Endothelial cell of umbilical vein (primary cell): ENCODE data around the gene RNU5D-1. TPM values are rescaled to one million over a fixed set of nuclear protein-coding genes. Genes with fewer than 3 reads are reported as not detected.

ENCODE experiments used
- BruUV-seq: library from RNA; stranded (reverse); fragments of 400-500 nt; replicated peaks from 2 replicates; lab custom pipeline; 2021; lab: Mats Ljungman, UMichigan
- CTCF ChIA-PET: fragments of 300-600, 350-600 bp; sonication (Branson Sonifier 250); formaldehyde crosslinking; loops from one replicate; lab custom pipeline; 2021; ENCODE audit warnings: antibody characterized with exemption, inconsistent platforms; lab: Charles Lee
- POLR2A ChIA-PET: fragments of 300-600, 350-600 bp; sonication (Branson Sonifier 250); formaldehyde crosslinking; loops from one replicate; lab custom pipeline; 2021; ENCODE audit warnings: antibody characterized with exemption, inconsistent platforms; lab: Charles Lee
- DNase-seq: peaks from one replicate; pipeline ENCODE4 v3.0.0-alpha.2; 2011; ENCODE audit warnings: low read depth, low spot score
- FAIRE-seq: peaks from 2 replicates; lab custom pipeline; 2011; peaks lifted over from hg19 to GRCh38; lab: Jason Lieb, UNC
- H2AFZ ChIP-seq: 2 replicates; pipeline ENCODE4 v1.6.0; 2012; ENCODE audit warnings: low read depth, low read length, control low read depth, inconsistent platforms
- H3K27ac ChIP-seq: 2 replicates; pipeline ENCODE4 v1.5.1; 2011; ENCODE audit warnings: low read depth, mild to moderate bottlenecking, control low read depth, low read length, moderate library complexity; ENCODE audit not compliant: insufficient read depth
- H3K27me3 ChIP-seq, 2 experiments: 2 replicates each; pipeline versions ENCODE4 v1.6.0 to v1.6.1; 2011; ENCODE audit warnings: low read length in 2 of 2, mixed read lengths in 1 of 2; ENCODE audit not compliant: control insufficient read depth in 2 of 2, insufficient read depth in 2 of 2
- H3K36me3 ChIP-seq, 2 experiments: 2 replicates in 1 of 2; 3 replicates in 1 of 2; pipeline ENCODE4 v1.5.1; 2011; ENCODE audit warnings: low read length in 2 of 2, mild to moderate bottlenecking in 1 of 2, moderate library complexity in 1 of 2; ENCODE audit not compliant: control insufficient read depth in 2 of 2, insufficient read depth in 2 of 2; ENCODE audit errors: extremely low read depth in 1 of 2
- H3K4me1 ChIP-seq: 3 replicates; pipeline ENCODE4 v1.5.1; 2011; ENCODE audit warnings: mild to moderate bottlenecking, low read length; ENCODE audit not compliant: control insufficient read depth, insufficient read depth; ENCODE audit errors: extremely low read depth
- H3K4me2 ChIP-seq: 2 replicates; pipeline ENCODE4 v1.6.1; 2011; ENCODE audit warnings: low read length, control low read depth, mixed read lengths; ENCODE audit not compliant: insufficient read depth
- H3K4me3 ChIP-seq, 3 experiments: fragments of 200-600 bp in 1 of 3; sonication (generic), shearing (Covaris generic) in 1 of 3; replicated peaks in 1 of 3; 2 replicates each; pipeline ENCODE4 v1.5.1; 2011 to 2016; ENCODE audit warnings: control low read depth in 3 of 3, low read length in 3 of 3, mild to moderate bottlenecking in 2 of 3, inconsistent platforms in 1 of 3, low read depth in 1 of 3, moderate library complexity in 1 of 3; ENCODE audit not compliant: insufficient read depth in 1 of 3
- H3K79me2 ChIP-seq: 2 replicates; pipeline ENCODE4 v1.6.0; 2012; ENCODE audit warnings: low read length, inconsistent platforms; ENCODE audit not compliant: control insufficient read depth, insufficient read depth
- H3K9ac ChIP-seq: replicated peaks from 2 replicates; pipeline ENCODE3; 2011; ENCODE audit warnings: low read length, control low read depth; ENCODE audit not compliant: insufficient read depth; ENCODE audit errors: extremely low read depth
- H3K9me1 ChIP-seq: replicated peaks from 3 replicates; pipeline ENCODE4 v1.6.0; 2011; ENCODE audit warnings: mild to moderate bottlenecking, low read length; ENCODE audit not compliant: control insufficient read depth, insufficient read depth; ENCODE audit errors: extremely low read depth
- H3K9me3 ChIP-seq: replicated peaks from 2 replicates; pipeline ENCODE4 v1.5.1; 2012; ENCODE audit warnings: low read length, inconsistent platforms; ENCODE audit not compliant: control insufficient read depth, insufficient read depth
- H4K20me1 ChIP-seq: replicated peaks from 2 replicates; pipeline ENCODE3; 2011; ENCODE audit warnings: mild to moderate bottlenecking, low read length; ENCODE audit not compliant: control insufficient read depth, insufficient read depth; ENCODE audit errors: extremely low read depth
- EZH2 ChIP-seq: IDR thresholded peaks from 2 replicates; pipeline ENCODE4 v1.6.1; 2012; ENCODE audit warnings: borderline replicate concordance, low read depth, mild to moderate bottlenecking, moderate library complexity, low read length, inconsistent platforms; ENCODE audit not compliant: severe bottlenecking
- FOS ChIP-seq: IDR thresholded peaks from 2 replicates; pipeline ENCODE4 v1.6.1; 2011; ENCODE audit warnings: mild to moderate bottlenecking, low read length, moderate library complexity, borderline replicate concordance; ENCODE audit not compliant: insufficient read depth
- GATA2 ChIP-seq: IDR thresholded peaks from 2 replicates; pipeline ENCODE4 v1.7.0; 2011; ENCODE audit warnings: low read depth, mild to moderate bottlenecking, moderate library complexity, mixed read lengths, low read length; ENCODE audit not compliant: insufficient read length, insufficient read depth
- JUN ChIP-seq: IDR thresholded peaks from 2 replicates; pipeline ENCODE4 v1.6.1; 2011; ENCODE audit warnings: borderline replicate concordance, low read depth; ENCODE audit not compliant: insufficient read length, insufficient read depth
- MYC ChIP-seq: IDR thresholded peaks from one replicate; pipeline ENCODE4 v1.6.1; 2011; ENCODE audit warnings: mild to moderate bottlenecking, low read depth, low read length
- POLR2A ChIP-seq: IDR thresholded peaks from 2 replicates; pipeline ENCODE4 v1.6.1; 2012; ENCODE audit warnings: low read depth, mild to moderate bottlenecking, control low read depth, low read length
- POLR2AphosphoS5 ChIP-seq: IDR thresholded peaks from 2 replicates; pipeline ENCODE4 v1.6.1; 2012; ENCODE audit warnings: low read depth, mild to moderate bottlenecking, control low read depth, low read length, moderate library complexity; ENCODE audit not compliant: insufficient read depth
- dilution Hi-C: fragments of 300-500 bp; cut with MboI; formaldehyde crosslinking; loops from one replicate; pipeline ENCODE4 v1.15.0; 2019; ENCODE audit warnings: low sequenced_read_pairs; ENCODE audit not compliant: extremely low pct_ligation_motif_present
- intact Hi-C: fragments of 100-400 bp; cut with micrococcal nuclease; formaldehyde crosslinking; loops from one replicate; pipeline ENCODE4 v1.10.0; 2022
- polyA plus RNA-seq, 4 experiments: library from polyadenylated mRNA; depleted of rRNA in 3 of 4; stranded (reverse) in 3 of 4; unstranded in 1 of 4; fragments of >200 nt; gene quantifications; 2 replicates each; pipeline versions ENCODE4 v1.2.1 to v1.2.3, GENCODE V29; 2011 to 2012; ENCODE audit warnings: missing spikeins in 1 of 4
- total RNA-seq: library from RNA; stranded (reverse); gene quantifications from 2 replicates; pipeline ENCODE4 v1.2.3, GENCODE V29; 2021
- TF ChIP-seq, protein P1 (sequence below): IDR thresholded peaks from 2 replicates; pipeline ENCODE4 v1.6.1; 2011; ENCODE audit not compliant: insufficient read depth, insufficient read length
- TF ChIP-seq, protein P2 (sequence below), 2 donors: IDR thresholded peaks; 1 replicate in 1 of 2; 2 replicates in 1 of 2; pipeline ENCODE4 v1.5.1; 2011; ENCODE audit warnings: low read length in 2 of 2, mild to moderate bottlenecking in 2 of 2, moderate library complexity in 2 of 2, control low read depth in 1 of 2, inconsistent platforms in 1 of 2, low read depth in 1 of 2; ENCODE audit not compliant: insufficient read depth in 1 of 2; ENCODE audit errors: extremely low read depth in 1 of 2

The RNU5D-1 gene
- total and polyA plus RNA-seq, 2 donors (not counting 3 experiments of a cell fraction or from before 2014, with no cell fraction given), result not detected

DNA sequence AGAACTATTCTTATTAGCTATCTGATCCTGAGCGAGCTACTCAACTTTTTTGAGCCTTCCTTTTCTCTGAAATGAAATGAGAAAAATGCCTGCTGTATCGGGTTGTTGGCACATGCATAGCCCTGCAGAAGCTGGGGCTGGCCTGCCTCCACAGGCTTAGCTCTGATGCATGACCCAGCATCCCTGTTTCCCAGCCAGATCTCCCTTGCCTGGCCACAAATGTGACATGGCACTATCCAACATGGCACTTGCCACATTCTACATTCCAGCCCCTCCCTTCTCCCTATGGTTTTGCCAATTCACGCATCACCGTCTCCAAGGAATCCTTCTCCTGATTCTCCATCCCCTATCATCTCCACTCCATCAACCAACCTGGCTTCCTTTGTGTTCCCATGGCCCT, 13.8 kb downstream of the RNU5D-1 start:
- Histone ChIP-seq H4K20me1 (no peaks in the 10 kb centered on the region), H2AFZ (no peak overlapping the region), H3K4me1 (no peaks in the 10 kb centered on the region), H3K27me3 (peaks cover 3 to 4% of the 10 kb centered on the region in 2 experiments), H3K4me3 (no peak overlapping the region), H3K9me3 (no peaks in the 10 kb centered on the region), H3K36me3 (no peaks in the 10 kb centered on the region), H3K79me2 (no peaks in the 10 kb centered on the region), H3K4me2 (no peak overlapping the region), H3K9ac (no peak overlapping the region), H3K27ac (no peak overlapping the region), H3K9me1 (no peaks in the 10 kb centered on the region)
- TF ChIP-seq POLR2A (no peak), GATA2 (no peak), EZH2 (no peak), MYC (no peak), JUN (no peak), FOS (no peak), POLR2AphosphoS5 (no peak)
- TF ChIP-seq, protein P1, sequence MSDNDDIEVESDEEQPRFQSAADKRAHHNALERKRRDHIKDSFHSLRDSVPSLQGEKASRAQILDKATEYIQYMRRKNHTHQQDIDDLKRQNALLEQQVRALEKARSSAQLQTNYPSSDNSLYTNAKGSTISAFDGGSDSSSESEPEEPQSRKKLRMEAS, result no peak
- TF ChIP-seq, protein P2, sequence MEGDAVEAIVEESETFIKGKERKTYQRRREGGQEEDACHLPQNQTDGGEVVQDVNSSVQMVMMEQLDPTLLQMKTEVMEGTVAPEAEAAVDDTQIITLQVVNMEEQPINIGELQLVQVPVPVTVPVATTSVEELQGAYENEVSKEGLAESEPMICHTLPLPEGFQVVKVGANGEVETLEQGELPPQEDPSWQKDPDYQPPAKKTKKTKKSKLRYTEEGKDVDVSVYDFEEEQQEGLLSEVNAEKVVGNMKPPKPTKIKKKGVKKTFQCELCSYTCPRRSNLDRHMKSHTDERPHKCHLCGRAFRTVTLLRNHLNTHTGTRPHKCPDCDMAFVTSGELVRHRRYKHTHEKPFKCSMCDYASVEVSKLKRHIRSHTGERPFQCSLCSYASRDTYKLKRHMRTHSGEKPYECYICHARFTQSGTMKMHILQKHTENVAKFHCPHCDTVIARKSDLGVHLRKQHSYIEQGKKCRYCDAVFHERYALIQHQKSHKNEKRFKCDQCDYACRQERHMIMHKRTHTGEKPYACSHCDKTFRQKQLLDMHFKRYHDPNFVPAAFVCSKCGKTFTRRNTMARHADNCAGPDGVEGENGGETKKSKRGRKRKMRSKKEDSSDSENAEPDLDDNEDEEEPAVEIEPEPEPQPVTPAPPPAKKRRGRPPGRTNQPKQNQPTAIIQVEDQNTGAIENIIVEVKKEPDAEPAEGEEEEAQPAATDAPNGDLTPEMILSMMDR (IDR thresholded peaks at IDR 0.05; ENCODE audit: extremely low read depth in 1 of 2, insufficient read depth in 1 of 2, low read depth in 1 of 2, low read length in 2 of 2), result no peak
- ChIA-PET POLR2A (no interaction called here), CTCF (interaction anchor here (0.7 to 2.5 kb wide), 3 partner anchors 10 to 92 kb away, joined by 3 to 6 read pairs (median 5); no protein-coding TSS in a partner anchor)
- DNase-seq (no peak), FAIRE-seq (no peak)
- intact Hi-C loops, result no loop called here
- dilution Hi-C loops, result no loop called here
- BruUV-seq, result no TSS peak
